ENCODE data around the gene LGR6.

Gene LGR6

GRCh38 chr1:202200669-202201068 lies 7.1 kb downstream of the LGR6 start:
- no peak for DNase-seq (ENCODE audit: low spot score)

DNA sequence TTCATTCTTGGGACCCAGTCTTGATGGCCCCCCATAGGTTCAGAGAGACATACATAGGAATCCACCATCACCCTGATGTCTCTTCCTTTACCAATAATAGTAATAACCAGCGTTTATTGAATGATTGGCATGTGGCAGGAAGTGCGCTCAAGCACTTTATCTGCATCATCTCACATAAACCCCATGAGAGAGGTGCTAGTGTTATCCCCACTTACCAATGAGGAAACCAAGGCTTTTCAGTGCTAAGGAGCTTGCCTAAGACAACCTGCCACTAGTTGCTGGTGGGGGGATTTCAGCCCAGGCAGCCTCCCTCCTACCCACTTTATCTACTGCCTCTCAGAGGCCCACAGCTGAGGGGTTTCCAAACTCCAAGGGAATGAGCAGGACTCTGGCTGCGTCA lies 7.7 kb downstream of the LGR6 start:
- no peak for DNase-seq (ENCODE audit: low spot score)

GRCh38 chr1:202201971-202202370 lies 8.4 kb downstream of the LGR6 start:
- no peak for DNase-seq (ENCODE audit: low spot score)

DNA sequence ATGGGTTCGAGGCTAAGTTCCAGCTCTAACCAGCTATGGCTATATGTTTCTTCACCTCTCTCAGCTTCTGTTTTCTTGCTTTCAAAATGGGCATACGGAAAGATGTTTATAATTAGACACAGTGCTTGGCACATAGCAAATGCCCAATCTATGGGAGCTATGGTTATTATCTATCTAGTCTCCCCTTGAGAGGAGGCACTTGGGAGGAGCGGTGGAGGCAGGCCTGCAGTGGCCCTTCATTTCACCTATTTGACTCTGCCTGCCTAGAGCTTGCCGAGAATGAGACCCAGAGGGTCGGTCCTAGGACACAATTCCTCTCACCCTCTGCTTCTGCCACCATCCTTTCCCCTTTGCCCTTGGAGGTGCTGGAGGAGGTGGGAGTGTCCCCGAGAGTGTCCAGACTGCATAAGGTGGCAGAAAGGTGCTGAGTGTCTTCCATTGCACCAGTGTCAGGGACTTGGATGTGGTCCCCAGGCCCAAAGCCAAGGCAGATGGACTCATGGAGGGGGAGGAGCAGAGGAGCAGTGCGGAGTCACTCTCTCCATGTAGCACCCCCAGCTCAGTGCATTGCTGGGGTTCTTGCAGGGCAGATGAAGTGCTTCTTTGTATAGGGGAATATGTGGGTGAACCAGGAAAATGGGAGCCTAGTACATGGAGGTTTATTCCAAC lies 9.0 kb downstream of the LGR6 start:
- no peak for DNase-seq (ENCODE audit: low spot score)

DNA sequence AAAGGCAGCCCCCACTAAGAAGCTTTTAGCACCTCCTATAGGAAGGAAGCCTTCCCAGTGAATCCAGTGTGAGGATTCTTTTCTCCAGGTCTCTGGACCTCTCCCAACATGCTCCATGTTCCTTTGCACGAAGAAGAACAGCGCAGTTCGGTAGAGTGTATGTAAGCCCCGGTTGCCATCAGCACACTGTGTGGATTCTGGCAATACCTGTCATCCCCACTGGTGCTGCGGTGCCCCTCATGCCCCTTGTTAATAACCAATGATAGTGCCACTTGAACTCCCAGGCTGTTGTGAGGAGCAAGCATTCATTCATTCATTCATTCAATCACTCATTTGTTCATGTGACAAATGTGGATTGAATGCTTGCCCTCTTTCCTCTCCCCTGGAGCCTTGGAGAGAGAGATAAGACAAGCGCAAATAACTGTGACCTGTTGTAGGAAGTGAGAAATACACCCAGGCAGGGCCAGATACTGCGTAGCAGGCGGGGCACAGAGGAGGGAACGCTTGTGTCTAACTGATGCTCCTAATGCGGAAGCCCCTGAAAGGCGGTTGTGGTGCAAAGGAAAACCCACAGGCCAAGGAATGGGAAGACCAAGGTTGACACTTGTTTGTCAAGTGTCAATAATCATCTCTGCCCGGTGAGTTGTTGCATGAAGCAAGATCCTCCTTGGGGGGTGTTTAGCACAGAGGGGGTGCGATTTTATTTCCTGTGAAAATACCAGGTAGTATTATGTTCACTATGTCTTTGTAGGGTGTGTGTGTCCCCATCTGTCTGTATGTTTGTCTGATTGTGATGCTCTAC lies 9.8 kb downstream of the LGR6 start:
- no peak for DNase-seq (ENCODE audit: low spot score)

DNA sequence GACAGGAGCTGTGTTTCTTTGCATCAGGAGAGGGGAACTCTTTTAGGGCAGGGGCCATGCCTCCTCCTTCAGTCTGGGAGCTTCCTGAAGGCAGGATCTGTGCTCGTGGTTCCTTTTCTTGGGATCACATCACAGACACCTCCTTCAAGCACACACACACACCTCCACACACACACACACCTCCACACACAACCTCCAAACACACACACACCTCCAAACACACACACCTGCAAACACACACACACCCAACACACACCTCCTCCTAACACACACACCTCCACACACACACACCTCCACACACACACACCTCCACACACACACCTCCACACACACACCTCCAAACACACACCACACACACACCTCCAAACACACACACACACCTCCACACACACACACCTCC lies 10.5 kb downstream of the LGR6 start:
- no peak for DNase-seq (ENCODE audit: low spot score)

DNA sequence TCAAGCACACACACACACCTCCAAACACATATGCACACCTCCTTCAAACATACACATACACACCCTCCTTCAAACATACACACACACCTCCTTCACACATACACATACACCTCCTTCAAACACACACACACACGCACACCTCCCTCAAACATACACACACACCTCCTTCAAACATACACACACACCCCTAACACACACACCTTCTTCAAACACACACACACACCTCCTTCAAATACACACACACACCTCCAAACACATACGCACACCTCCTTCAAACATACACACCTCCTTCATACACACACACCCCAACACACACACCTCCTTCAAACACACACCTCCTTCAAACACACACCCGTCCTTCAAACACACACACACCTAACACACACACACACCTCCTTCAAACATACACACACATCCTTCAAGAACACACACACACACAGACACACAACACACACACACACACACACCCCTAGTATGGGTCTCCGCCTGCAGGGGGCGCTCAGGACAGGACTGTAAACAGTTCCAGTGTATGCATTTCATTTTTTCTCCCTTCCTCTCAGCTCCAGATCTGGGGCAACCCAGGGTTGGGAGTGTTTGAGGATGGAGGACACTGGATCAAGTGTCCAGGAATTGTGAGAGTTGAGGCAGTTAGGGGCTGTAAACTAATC lies 12.1 kb downstream of the LGR6 start:
- DNase-seq (ENCODE audit: low spot score) = no peak

DNA sequence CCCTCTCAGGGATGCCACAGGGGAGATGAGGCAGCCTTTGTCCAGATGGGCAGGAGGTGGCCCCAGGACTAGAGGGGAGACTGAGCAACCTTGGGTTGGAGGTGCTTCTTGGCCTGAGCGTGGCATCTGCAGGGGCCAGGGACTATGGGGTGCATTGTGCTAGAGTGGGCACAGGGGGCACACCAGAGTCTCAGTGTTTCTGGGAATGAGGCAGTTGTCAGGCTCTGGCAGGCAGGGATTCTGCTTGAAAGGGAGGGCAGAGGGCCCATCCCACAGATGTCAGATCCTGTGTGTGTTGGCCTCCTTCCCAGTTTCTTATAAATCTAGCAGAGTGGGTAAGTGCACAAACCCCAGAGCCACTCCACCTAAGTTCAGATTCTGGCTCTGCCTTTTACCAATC lies 13.7 kb downstream of the LGR6 start:
- DNase-seq (ENCODE audit: low spot score) = peak; percentile 68

DNA sequence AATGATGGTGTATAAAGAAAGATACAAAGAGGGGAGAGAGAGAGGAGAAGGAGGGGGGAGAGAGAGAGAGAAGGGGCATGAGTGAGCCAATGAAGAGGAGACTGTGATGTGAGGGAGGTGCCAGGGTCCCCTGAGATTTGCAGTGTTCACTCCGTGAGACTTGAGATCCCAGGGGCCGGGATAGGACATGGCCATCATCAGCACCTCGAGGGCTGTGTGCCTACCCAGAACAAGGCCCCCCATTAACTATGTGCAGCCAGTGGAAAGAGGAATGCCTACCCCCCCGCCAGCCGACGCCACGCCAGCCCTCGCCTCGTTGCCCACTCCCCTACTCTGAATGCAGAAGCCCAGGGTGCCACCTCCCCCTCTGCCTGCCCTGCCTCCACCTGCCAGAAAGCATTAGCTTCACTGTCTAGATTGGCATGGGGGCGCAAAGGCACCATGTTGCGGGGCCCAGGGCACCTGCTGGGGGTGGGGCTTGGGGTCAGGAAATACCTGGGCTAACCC lies 14.8 kb downstream of the LGR6 start:
- DNase-seq (ENCODE audit: low spot score) = no peak

GRCh38 chr1:202210385-202210784 lies 16.8 kb downstream of the LGR6 start:
- no peak for DNase-seq (ENCODE audit: low spot score)

DNA sequence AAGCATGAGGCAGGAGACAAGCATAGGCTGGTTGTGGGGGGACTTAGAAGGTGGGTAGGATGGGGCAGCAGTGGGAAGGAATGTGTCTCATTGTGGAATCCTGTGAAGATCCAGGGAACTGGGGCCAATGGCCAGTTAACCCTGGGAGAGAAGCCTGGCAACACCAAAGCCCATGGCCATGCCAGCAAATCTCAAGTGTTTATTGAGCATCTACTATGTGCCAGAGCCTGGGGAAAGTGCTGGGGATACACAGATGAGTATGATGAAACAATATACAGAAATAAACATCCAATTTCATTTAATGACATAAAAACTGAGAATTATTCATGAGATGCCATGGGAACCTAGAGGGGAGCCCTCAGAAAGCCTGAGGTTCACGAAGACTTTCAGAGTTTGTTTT lies 17.4 kb downstream of the LGR6 start:
- DNase-seq (ENCODE audit: low spot score) = no peak

DNA sequence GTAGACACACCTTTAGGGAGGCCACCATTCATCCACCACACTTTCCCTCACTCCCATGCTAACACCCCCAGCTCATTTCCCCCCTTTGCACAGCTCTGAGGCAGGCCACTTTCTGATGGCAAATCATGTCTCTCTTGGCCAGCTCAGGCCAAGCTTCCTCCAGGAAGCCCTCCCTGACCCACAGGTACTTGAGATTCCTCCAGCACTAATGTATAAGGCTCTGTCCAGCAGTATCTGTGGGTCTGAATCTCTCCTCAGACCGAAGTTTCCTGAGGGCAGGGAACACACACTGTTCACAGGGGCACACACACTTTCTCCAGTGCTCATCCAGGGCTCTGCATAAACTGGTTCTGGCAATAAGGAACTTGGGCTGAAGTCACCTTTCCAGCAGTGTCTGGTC lies 19.2 kb downstream of the LGR6 start:
- DNase-seq (ENCODE audit: low spot score) = no peak

DNA sequence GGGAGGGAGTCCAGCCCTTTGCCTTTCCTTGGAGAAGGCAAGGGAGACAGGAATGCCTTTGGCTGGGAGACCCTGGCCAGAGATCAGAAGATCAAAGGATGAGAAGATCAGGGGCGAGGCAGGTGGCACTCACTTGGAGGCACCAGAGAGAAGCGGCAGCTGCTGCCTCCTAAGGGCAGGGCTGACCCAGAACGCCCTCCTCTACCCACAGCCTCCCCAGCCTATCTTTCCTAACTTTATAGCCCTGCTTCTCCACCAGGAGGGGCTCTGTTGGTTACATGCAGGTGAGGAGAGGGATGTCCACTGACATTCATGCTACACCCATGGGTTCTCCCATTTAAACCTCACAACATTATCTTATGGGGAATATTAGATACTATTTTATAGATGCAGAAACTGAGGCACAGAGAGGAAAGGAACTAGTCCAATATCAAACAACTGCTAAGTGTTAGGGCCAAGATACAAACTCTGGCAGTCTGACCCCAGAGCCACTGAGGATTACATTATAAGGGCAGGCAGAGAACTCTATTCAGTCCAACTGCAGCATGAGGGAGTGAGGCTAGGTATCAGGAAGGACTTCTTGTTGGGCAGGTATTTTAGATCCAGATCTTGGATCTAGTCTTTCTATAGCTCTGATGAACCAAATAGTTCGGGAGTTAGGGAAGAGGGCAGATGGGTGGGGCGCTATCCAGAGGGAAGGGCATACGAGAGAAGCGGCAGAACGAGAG lies 19.9 kb downstream of the LGR6 start:
- DNase-seq (ENCODE audit: low spot score) = no peak

DNA sequence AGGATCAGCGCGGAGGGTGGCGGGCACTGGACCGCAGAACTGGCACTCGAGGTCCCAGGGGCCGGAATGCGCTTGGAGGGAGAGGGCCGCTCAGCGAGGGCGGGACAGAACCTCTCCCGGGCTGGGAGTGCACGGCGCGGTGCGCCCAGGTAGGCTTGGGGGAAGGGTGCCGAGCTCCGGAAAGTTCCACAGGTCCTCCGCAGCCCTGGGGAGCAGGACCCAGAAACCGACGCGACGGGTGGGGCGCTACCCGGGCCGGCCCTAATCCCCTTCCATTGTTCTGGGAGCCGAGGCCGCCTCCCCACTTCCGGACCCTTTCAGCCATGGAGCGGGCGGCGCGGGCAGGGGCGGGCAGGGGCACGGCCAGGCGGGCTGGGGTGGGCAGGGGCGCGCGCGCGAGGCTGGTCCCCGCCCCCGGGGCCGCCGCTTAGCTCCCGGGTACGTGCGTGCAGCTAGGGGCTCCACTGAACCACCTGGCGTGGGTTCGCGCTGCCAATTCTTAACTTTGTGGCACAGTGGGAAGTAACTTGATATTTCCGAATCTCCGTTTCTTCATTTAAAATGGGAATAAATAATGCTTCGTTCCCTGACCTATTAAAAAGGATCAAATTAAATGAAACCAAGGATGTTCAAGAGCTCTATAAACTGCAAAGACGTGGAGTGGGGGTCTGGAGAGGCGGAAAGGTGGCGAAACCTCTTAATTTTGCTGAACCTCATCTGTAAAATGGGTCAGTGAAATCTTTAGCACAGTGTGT lies 20.7 kb downstream of the LGR6 start:
- no peak for DNase-seq (ENCODE audit: low spot score)

DNA sequence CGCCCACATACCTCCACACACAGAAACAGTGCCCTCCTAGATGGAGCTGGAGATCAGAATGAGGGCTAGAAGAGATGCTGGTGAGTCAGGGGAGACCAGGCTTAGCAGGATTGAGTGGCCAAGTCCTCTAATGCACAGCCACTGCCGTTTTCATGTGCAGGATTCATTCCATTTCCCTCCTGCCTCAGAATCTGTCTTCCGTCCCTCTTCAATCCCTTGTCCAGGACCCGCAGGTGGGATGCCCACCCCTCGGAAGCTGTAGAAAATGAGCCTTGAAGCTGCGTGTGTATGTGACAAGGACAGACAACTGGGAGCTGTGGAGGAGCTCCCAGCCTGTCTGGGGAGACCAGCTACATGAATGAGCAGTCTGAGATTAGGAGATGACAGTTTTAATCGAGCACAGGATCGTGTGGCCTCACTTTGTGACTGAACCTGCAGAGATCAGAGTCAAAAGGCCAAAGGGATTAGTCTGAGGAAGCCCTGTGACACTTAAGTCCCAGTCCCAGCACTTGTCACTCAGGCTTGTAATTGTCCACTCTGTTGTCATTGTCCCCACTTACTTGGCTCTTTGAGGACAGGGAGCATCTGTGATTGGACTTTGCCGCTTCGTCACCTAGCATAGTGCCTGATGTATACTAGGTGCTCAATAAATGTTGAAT lies 22.0 kb downstream of the LGR6 start:
- no peak for DNase-seq (ENCODE audit: low spot score)

GRCh38 chr1:202216691-202217090 lies 23.1 kb downstream of the LGR6 start:
- no peak for DNase-seq (ENCODE audit: low spot score)

- no peak for DNase-seq (ENCODE audit: low spot score)
Observed at GRCh38 chr1:202217516-202217915, 23.9 kb downstream of the LGR6 start.

DNA sequence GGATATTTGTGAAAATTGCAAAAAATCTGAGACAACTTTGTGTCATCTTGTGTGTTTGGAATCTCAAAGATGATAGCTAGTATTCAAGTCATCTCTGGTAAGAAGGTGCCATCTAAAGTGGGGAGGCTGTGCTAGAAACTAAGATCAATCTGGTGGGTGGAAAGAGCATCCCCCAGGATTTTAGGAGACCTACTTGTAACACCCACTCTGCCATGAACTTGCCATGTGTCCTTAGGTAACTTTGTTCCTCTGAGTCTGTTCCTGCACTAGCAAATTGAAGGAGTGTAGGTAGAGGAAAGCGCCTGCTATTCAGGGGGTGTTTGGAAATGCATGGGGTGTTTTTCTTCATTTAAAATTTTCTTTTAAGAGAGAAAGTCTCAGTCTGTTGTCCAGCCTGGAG lies 24.4 kb downstream of the LGR6 start:
- no peak for DNase-seq (ENCODE audit: low spot score)

GRCh38 chr1:202220733-202221132 lies 27.1 kb downstream of the LGR6 start:
- DNase-seq (ENCODE audit: low spot score) = no peak

GRCh38 chr1:202221911-202222909 lies 28.6 kb downstream of the LGR6 start:
- DNase-seq (ENCODE audit: low spot score) = no peak
